Ectodermal cell (in vitro differentiated cells): Measurements from ENCODE around the gene ANKRD24.
"Not testable (repeated sequence)": the region's sequence is repeated elsewhere in the genome, so short reads cannot be mapped to it uniquely, and the experiment has no call there.

ENCODE experiments used
- H3K27ac ChIP-seq: 2 replicates; pipeline ENCODE4 v1.7.0; 2013; ENCODE audit warnings: mild to moderate bottlenecking, low read depth, low read length; ENCODE audit not compliant: insufficient read depth, poor library complexity, severe bottlenecking
- H3K27me3 ChIP-seq: 2 replicates; pipeline ENCODE4 v1.7.0; 2013; ENCODE audit warnings: mild to moderate bottlenecking, low read length; ENCODE audit not compliant: insufficient read depth, control insufficient read depth, poor library complexity, severe bottlenecking
- H3K36me3 ChIP-seq: one replicate; pipeline ENCODE4 v1.7.0; 2013; ENCODE audit warnings: low read length; ENCODE audit not compliant: control insufficient read depth, insufficient read depth
- H3K4me1 ChIP-seq: one replicate; pipeline ENCODE4 v1.7.0; 2013; ENCODE audit warnings: low read length; ENCODE audit not compliant: control insufficient read depth, insufficient read depth
- H3K4me3 ChIP-seq: 2 replicates; pipeline ENCODE4 v1.7.0; 2013; ENCODE audit warnings: low read depth, low read length, control low read depth; ENCODE audit not compliant: insufficient read depth
- H3K9me3 ChIP-seq: 2 replicates; pipeline ENCODE4 v1.7.0; 2013; ENCODE audit warnings: mild to moderate bottlenecking, low read length, moderate library complexity; ENCODE audit not compliant: control insufficient read depth
- WGBS, 2 experiments: methylation state at CpG; one replicate each; pipeline ENCODE4 v1.1.7; 2013; ENCODE audit warnings: missing lambda C conversion rate in 2 of 2; 5-methylcytosine and 5-hydroxymethylcytosine counted together

Gene ANKRD24

DNA sequence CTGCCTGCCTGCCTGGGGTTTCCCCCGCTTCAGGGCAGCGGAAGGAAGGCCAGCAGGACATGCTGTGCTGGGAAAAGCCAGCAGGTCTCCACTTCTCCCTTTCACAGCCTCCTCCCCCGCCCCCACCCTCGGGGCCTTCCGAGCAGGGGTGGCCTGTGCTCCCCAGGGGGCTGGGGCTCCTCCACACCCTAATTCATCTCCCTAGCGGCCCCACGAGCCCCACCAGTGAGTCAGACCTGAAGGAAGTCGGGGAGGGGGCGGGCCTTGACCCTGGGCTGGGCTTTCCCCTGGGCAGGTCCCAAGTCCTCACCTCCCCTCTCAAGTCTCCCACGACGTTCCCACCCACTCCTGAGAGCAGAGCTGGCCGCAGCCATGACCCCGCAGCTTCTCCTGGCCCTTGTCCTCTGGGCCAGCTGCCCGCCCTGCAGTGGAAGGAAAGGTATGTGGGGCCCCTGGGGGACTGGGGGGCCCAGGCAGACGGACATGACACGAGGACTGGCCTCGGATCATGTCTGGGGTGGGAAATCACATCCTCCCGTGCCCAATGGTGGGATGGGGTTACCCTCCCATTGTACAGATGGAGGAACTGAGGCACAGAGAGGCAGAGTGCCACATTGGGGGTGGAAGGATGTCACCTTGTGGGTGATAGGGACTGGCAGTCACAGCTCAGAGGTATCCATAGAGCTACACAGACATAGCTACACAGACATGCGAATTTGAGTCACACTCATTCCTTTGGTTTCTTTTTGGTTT, 46.9 kb downstream of the ANKRD24 start, which contains the start of gene EBI3:
EBI3 (plus strand) TSS at position 345 of the 753 bp plus-strand sequence; CDS start at position 373, 28 bp downstream.
- 37 to 41% methylated on average over 19 of the region's 19 CpGs for WGBS, 2 experiments
- Histone ChIP-seq H3K9me3 (no peaks in the 10 kb centered on the region), H3K4me1 (peaks cover 8% of the 10 kb centered on the region), H3K4me3 (no peak within 1 kb of the TSS), H3K27me3 (peaks cover 5% of the 10 kb centered on the region), H3K36me3 (no peaks in the 10 kb centered on the region), H3K27ac (no peak within 1 kb of the TSS)

DNA sequence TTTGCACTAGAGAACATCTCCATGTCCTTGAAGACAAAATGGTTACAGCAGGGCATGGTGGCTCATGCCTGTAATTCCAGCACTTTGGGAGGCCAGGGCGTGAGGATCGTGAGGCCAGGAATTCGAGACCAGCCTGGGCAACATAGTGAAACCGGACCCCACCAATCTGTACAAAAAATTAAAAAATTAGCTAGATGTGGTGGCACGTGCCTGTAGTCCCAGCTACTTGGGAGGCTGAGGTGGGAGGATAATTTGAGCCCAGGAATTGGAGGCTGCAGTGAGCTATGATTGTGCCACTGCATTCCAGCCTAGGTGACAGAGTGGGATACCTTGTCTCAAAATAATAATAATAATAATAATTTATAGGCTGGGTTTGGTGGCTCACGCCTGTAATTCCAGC, 47.7 kb downstream of the ANKRD24 start:
- not testable (repeated sequence) for H3K27ac ChIP-seq
- WGBS, 2 experiments: 92 to 94% methylated on average over 6 of the region's 6 CpGs

DNA sequence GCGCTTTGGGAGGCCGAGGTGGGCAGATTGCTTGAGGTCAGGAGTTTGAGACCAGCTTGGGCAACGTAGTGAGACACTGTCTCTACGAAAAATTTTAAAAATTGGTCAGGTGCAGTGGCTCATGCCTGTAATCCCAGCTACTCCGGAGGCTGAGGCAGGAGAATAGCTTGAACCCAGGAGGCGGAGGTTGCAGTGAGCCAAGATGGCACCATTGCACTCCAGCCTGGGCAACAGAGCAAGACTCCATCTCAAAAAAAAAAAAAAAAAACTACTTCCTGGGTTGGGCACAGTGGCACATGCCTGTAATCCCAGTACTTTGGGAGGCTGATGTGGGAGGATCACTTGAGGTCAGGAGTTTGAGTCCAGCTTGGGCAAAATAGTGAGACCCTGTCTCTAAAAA, 49.0 kb downstream of the ANKRD24 start:
- H3K9me3 ChIP-seq, H3K27me3 ChIP-seq, H3K4me1 ChIP-seq, H3K4me3 ChIP-seq, H3K27ac ChIP-seq, H3K36me3 ChIP-seq: not testable (repeated sequence)
- 93 to 94% methylated on average over 6 of the region's 6 CpGs for WGBS, 2 experiments

More for the DNA sequence above, 47.7 kb downstream of the ANKRD24 start:
- not testable (repeated sequence) for H3K9me3 ChIP-seq, H3K4me1 ChIP-seq, H3K27me3 ChIP-seq, H3K36me3 ChIP-seq, H3K4me3 ChIP-seq

- not testable (repeated sequence) for H3K4me1 ChIP-seq, H3K9me3 ChIP-seq, H3K4me3 ChIP-seq, H3K36me3 ChIP-seq, H3K27ac ChIP-seq, H3K27me3 ChIP-seq
- 87 to 93% methylated on average over 5 of the region's 5 CpGs for WGBS, 2 experiments
These were observed 49.6 kb downstream of the ANKRD24 start for GRCh38 chr19:4232139-4232538.

DNA sequence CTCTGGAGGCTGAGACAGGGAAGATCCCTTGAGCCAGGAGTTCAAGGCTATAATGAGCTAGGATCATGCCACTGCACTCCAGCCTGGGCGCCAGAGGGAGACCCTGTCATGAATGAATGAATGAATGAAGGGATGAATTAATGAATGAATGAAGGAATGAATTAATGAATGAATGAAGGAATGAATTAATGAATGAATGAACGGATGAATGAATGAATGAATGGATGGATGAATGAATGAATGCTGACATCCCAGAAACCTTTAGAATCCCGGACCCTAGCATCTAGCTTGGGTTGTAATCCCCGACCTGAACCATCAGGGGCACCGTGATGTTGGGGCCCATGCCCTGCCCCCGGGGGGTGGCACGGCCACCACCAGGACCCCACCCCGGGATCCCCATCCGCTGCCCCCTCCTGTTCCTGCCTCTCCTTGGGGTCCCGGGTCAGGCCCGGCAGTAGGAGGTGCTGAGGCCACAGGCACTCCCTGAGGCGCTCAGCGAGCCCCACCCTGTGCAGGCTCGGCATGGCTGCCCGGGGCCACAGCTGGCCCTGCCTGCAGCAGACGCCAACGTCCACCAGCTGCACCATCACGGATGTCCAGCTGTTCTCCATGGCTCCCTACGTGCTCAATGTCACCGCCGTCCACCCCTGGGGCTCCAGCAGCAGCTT, 50.3 kb downstream of the ANKRD24 start:
- WGBS, 2 experiments: 80 to 83% methylated on average over 21 of the region's 21 CpGs
- Histone ChIP-seq H3K27ac (no peak overlapping the region), H3K36me3 (no peaks in the 10 kb centered on the region), H3K4me3 (no peak overlapping the region), H3K4me1 (peaks cover 5% of the 10 kb centered on the region), H3K9me3 (no peaks in the 10 kb centered on the region), H3K27me3 (peaks cover 5% of the 10 kb centered on the region)

DNA sequence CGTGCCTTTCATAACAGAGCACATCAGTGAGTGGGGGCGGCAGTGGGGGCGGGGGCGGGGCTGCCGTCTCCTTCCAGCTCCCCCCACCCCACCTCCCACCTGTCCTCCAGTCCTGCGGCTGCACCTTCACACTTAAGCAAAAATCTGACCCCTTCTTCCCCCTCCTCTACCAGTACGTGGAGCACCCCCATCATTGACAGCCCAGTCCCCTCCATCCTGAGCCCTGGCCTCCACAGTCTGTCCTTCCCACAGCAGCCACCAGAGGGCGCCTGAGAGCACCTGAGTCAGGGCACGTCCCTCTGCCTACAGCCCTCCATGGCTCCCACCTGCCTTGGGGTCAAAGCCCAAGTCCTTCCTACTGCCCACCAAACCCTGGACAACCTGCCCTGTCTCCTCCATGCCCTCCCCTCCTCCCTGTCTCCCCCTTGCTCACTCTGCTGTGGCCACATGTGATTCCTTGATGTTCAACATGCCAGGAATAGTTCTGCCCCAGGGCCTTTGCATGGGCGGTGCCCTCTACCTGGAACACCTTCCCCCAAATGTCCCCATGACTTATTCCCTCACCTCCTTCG, 50.9 kb downstream of the ANKRD24 start:
- H3K27ac ChIP-seq: no peak overlapping the region
- H3K27me3 ChIP-seq: peaks cover 5% of the 10 kb centered on the region
- 62 to 66% methylated on average over 11 of the region's 11 CpGs for WGBS, 2 experiments
- H3K9me3 ChIP-seq: no peaks in the 10 kb centered on the region
- peaks cover 5% of the 10 kb centered on the region for H3K4me1 ChIP-seq
- no peak overlapping the region for H3K4me3 ChIP-seq
- no peaks in the 10 kb centered on the region for H3K36me3 ChIP-seq

DNA sequence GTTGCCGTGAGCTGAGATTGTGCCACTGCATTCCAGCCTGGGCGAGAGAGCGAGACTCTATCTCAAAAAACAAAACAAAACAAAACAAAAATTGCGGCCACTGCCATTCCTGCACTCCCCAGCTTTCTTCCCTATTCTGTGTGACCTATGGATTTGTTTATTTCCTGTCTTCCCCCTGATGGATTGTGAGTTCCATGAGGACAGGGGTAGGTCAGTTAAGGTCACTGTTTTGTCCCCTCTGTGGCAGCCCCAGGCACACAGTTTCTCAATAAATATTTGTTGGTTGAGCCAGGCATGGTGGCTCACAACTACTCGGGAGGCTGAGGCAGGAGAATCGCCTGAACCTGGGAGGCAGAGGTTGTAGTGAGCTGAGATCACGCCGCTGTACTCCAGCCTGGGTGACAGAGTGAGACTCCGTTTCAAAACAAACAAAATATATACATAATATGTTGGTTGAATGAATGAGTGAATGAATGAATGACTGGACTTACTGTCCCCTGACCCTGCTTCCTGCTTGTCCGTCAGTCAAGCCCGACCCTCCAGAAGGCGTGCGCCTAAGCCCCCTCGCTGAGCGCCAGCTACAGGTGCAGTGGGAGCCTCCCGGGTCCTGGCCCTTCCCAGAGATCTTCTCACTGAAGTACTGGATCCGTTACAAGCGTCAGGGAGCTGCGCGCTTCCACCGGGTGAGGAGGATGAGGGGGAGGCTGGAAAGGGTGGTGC, 51.8 kb downstream of the ANKRD24 start:
- no peaks in the 10 kb centered on the region for H3K4me1 ChIP-seq
- 79 to 83% methylated on average over 18 to 21 of the region's 21 CpGs for WGBS, 2 experiments
- H3K36me3 ChIP-seq: no peaks in the 10 kb centered on the region
- no peaks in the 10 kb centered on the region for H3K27me3 ChIP-seq
- no peak overlapping the region for H3K4me3 ChIP-seq
- no peaks in the 10 kb centered on the region for H3K9me3 ChIP-seq
- H3K27ac ChIP-seq: no peak overlapping the region

DNA sequence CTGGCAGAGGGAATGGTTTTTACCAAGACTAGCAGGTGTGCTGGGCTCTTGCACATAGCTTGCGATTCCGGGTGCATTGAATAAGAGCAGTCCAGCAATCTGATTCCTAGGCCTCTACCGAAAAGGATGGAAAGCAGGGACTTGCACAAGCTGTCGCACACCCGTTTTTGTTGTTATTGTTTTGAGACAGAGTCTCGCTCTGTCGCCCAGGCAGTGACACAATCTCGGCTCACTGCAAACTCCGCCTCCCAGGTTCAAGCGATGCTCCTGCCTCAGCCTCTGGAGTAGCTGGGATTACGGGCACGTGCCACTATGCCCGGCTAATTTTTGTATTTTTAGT, 52.3 kb downstream of the ANKRD24 start:
- no peaks in the 10 kb centered on the region for H3K27me3 ChIP-seq
- WGBS, 2 experiments: 89% methylated on average over 13 of the region's 13 CpGs
- H3K36me3 ChIP-seq: no peaks in the 10 kb centered on the region
- no peaks in the 10 kb centered on the region for H3K9me3 ChIP-seq
- no peak overlapping the region for H3K27ac ChIP-seq
- H3K4me3 ChIP-seq: no peak overlapping the region
- no peaks in the 10 kb centered on the region for H3K4me1 ChIP-seq

- H3K27ac ChIP-seq, H3K36me3 ChIP-seq, H3K27me3 ChIP-seq, H3K4me3 ChIP-seq, H3K4me1 ChIP-seq, H3K9me3 ChIP-seq: not testable (repeated sequence)
- 91 to 94% methylated on average over 16 of the region's 16 CpGs for WGBS, 2 experiments
These were observed 55.0 kb downstream of the ANKRD24 start for GRCh38 chr19:4237510-4237909.

GRCh38 chr19:4238831-4239230, 56.3 kb downstream of the ANKRD24 start:
- no peak overlapping the region for H3K27ac ChIP-seq
- H3K27me3 ChIP-seq: no peaks in the 10 kb centered on the region
- H3K9me3 ChIP-seq: no peaks in the 10 kb centered on the region
- H3K4me3 ChIP-seq: no peak overlapping the region
- no peaks in the 10 kb centered on the region for H3K4me1 ChIP-seq
- 97% methylated on average over 4 of the region's 4 CpGs for WGBS, 2 experiments
- H3K36me3 ChIP-seq: no peaks in the 10 kb centered on the region
